ENCODE measurements around the gene ADCY7.

The ADCY7 gene

GRCh38 chr16:50301626-50302471 is 35.5 kb downstream of the ADCY7 start:
- no peak for DNase-seq (ENCODE audit: extremely low read depth, low read depth)
- TF ChIP-seq CTCF (IDR thresholded peaks at IDR 0.05; ENCODE audit: low read depth, low read length) = no peak

GRCh38 chr16:50302472-50303005 is 36.2 kb downstream of the ADCY7 start:
- DNase-seq (ENCODE audit: extremely low read depth, low read depth) = no peak
- no peak for TF ChIP-seq CTCF (IDR thresholded peaks at IDR 0.05; ENCODE audit: low read depth, low read length)

- TF ChIP-seq CTCF (IDR thresholded peaks at IDR 0.05; ENCODE audit: low read depth, low read length) = no peak
- no peak for DNase-seq (ENCODE audit: extremely low read depth, low read depth)
Measured at GRCh38 chr16:50303041-50303604, 36.8 kb downstream of the ADCY7 start.

- no peak for DNase-seq (ENCODE audit: extremely low read depth, low read depth)
- TF ChIP-seq CTCF (IDR thresholded peaks at IDR 0.05; ENCODE audit: low read depth, low read length) = no peak
Measured at GRCh38 chr16:50303605-50304466, 37.5 kb downstream of the ADCY7 start.

- no peak for TF ChIP-seq CTCF (IDR thresholded peaks at IDR 0.05; ENCODE audit: low read depth, low read length)
- DNase-seq (ENCODE audit: extremely low read depth, low read depth) = no peak
Measured at GRCh38 chr16:50304467-50305440, 38.4 kb downstream of the ADCY7 start.

GRCh38 chr16:50305441-50306061 is 39.2 kb downstream of the ADCY7 start:
- no peak for DNase-seq (ENCODE audit: extremely low read depth, low read depth)
- TF ChIP-seq CTCF (IDR thresholded peaks at IDR 0.05; ENCODE audit: low read depth, low read length) = no peak

All from AG09319 (cell line).